A549 treated with GW870086 at 1 μM for 4 hours (cell line): Measurements from ENCODE around the gene RIOK3. TPM values are rescaled to one million over a fixed set of nuclear protein-coding genes. Genes with fewer than 3 reads are reported as not detected.

ENCODE experiments used
- total RNA-seq: library from RNA; stranded (reverse); fragments of 200-300 nt; extraction: Qiagen RNA extraction; gene quantifications from 5 replicates; pipeline ENCODE4 v1.2.3, GENCODE V29; 2022; ENCODE audit warnings: low read depth

The RIOK3 gene, protein sequence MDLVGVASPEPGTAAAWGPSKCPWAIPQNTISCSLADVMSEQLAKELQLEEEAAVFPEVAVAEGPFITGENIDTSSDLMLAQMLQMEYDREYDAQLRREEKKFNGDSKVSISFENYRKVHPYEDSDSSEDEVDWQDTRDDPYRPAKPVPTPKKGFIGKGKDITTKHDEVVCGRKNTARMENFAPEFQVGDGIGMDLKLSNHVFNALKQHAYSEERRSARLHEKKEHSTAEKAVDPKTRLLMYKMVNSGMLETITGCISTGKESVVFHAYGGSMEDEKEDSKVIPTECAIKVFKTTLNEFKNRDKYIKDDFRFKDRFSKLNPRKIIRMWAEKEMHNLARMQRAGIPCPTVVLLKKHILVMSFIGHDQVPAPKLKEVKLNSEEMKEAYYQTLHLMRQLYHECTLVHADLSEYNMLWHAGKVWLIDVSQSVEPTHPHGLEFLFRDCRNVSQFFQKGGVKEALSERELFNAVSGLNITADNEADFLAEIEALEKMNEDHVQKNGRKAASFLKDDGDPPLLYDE
- 26.6 to 37.5 TPM (median 31.0 TPM) in 5 replicates for total RNA-seq

DNA sequence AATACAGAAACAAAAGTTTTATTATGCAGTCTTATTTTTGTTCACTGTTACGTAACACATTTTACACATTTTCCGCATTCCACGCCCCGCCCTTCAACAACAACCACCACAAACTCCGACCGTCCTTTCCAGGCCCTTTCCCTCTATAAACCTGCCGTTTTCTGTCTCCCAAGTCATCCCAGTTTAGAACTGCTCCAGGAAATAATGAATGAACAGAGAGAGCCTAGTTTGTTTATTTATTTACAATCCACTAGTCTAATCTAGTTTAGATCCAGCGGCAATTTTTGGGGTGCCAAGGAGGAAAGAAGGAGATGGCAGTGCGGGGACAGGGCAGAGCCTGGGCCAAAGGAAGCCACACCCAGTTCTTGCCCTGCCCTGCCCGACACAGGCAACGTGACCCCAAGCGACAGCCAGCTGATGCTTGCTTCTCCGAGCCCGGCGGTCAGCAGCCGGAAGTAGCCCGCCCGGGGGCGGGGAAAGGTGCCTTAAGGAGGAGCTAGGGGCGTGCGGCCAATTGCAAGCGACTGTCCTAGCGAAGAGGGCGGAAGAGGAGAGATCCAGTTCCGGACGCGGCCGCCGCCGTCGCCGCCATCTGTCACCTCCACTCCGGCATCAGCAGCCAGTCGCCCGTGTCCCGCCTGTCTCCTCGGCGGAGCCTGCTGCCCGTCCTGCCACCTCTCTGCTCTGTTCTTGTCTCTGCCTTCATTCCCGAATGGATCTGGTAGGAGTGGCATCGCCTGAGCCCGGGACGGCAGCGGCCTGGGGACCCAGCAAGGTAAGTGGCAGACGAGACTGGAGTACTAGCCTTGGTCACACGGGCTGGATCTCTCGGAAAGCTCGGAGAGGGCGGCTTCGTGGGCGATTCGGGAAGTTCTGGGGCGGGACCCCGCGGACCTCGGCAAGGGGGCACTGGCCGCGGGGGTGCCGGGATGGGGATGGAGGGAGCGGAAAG, at the start of gene RIOK3:
Gene RIOK3, plus strand, starts transcription at position 560 of the 952 bp plus-strand sequence. Its CDS starts 153 bp downstream, at position 713.

DNA sequence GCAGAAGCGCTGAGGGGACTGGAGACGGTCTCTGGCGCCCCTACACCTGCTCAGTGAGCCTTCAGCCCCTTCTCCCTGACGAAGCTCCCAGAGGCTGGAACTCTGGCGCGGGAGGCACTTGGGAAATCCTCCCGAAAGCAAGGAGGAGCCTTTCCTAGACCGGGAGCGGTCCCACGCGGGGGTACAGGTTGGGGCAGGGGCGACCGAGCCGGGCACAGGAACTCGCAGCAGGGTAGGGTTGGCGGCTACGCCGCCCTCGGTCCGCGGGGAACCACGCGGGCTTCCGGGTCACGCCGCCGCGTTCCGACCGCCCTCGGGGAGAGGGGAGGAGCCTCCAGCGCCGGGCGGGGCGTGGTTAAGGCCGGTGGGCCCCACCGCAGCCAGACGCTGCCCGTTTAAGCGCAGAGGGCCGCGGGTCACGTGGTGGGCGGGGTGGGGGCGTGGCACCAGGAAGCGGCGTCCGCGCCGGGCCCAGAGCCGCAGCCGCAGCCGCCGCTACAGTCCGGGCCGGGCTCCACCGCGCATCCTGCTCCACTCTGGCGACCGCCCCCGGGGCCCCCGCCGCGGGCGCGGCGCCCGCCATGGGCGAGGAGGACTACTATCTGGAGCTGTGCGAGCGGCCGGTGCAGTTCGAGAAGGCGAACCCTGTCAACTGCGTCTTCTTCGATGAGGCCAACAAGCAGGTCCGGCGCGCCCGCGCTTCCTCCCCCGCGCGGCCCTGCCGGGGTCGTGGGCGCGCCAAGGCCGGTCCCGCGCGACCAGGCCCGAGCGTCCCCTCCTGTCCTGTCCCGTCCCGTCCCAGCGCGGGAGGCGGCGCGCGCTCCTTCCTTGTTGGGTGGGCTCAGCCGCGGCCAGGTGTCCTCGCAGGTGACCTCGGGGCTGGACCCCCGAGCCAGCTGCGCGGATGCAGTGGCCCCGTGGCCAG, 50.2 kb downstream of the RIOK3 start, which contains the start of gene RMC1:
Gene RMC1, plus strand, starts transcription at position 474 of the 925 bp plus-strand sequence. Its CDS starts 108 bp downstream, at position 582.

Other genes starting within 250 kb of the RIOK3 start
- gene RMC1, start 50.2 kb downstream of the RIOK3 start, total RNA-seq: 12.0 to 18.8 TPM (median 16.5 TPM) in 5 replicates
- gene NPC1, start 133.2 kb downstream of the RIOK3 start, total RNA-seq: 89.1 to 109 TPM (median 103 TPM) in 5 replicates
- 10.6 to 17.8 TPM (median 16.6 TPM) in 5 replicates for gene ANKRD29, start 209.6 kb downstream of the RIOK3 start, total RNA-seq
- gene LAMA3, start 236.2 kb downstream of the RIOK3 start, total RNA-seq: 33.0 to 51.4 TPM (median 48.7 TPM) in 5 replicates